ENCODE results near the gene LASP1.

LASP1 gene

GRCh38 chr17:38868817-38869525 lies 887 bp upstream of the LASP1 start:
- DNase-seq (ENCODE audit: low read depth) = peak; percentile 89

- no peak for DNase-seq (ENCODE audit: low read depth)
Observed at GRCh38 chr17:38870259-38871165, 654 bp downstream of the LASP1 start.

- peak; percentile 80 for DNase-seq (ENCODE audit: low read depth)
Observed at GRCh38 chr17:38871247-38872015, 1.6 kb downstream of the LASP1 start.

DNA sequence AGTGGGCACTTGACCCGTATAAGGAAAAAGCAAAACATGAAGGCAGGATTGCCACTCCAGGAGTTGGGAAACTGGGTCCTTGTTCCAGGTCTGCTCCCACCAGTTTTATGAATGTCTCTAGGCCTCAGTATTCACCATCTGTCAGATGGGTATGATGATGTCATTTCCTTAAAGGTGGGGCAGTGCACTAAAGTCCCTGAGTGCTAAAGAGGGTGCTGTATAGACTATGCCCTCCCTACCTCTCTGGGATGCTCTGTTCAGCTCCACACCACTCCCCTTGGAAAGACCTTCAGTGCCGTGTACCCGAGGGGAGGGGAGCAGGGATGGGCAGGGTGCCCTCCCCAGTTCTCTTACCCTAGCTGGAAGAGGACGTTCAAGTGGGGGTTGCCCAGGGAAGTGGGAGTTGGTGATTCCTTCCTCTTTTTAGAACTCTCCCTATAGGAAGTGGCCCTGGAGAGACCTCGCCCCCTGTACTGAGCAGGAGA lies 2.2 kb downstream of the LASP1 start:
- no peak for DNase-seq (ENCODE audit: low read depth)

DNA sequence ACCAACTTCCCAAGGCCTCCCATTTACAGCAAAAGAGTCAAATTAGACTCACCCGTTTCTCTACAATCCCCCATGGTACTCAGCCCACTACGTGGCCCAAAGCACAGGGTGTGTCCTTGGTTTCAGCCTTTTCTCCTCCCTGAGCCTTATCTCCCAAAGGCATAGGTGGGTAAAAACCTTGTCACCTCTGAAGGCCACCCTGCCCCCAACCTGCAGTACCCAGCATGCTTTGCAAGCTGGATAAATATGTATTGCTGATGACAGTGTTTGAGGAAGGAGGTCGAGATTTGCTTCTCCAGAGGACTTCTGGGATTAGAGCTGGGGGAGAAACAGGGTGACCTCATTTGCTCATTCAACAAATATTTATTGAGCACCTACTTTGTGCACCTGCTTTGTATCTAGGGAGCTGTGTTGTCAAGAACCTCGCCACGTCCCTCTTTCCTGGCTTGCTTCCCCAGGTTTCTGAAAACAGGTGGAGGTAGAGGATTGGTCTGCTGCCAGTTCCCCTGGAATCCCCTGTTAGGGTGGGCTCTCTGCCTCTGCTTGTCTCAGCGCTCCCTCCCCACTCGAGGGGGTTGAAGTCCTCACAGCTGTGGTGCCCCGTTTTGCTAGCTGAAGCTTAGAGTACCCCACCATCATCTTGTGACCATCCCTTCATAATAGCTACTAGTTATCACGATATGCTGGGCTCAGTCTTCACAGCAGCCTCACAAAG lies 3.0 kb downstream of the LASP1 start:
- no peak for DNase-seq (ENCODE audit: low read depth)

GRCh38 chr17:38873640-38874380 lies 4.0 kb downstream of the LASP1 start:
- DNase-seq (ENCODE audit: low read depth) = no peak

DNA sequence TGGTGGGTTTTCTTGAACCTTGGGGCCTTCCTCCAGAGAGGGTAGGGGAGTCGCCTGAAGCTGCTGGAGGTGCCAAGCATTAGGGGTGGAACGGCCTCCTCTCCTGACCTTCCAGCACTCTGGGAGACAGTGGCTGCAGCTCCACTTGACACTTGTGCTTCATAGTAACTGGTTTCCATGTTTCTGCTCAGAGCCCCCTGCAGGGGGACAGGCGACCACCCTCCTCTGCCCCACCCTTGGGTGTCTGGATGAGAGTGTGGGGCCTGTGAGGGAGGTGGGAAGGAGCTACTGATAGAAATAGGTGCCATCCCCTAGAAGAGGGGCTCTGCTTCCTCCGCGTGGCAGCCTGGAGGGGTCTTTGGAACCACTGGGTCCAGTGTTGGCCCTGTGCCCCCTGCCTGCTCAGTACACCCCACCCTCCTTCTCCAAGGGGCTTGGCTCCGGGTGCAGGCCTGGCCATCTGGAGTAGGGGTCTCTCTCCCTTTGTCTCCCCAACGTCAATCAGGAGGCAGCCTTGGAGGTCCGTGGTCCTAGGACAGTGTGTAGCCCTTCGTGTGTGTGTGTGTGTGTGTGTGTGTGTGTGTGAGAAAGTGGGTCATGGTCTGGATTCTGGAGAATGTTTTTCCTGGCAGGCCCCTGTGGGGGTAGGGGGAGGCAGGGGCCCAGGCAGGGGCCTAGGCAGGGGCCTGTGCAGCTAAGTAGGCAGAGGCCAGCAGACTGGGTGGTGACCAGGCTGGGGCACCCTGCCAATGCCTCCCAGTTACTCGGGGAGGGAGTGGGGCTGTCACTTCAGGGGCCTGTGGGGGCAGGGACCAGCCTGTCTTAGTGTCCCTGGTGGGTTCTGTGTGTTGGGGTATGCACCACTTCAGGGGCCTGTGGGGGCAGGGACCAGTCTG lies 4.9 kb downstream of the LASP1 start:
- DNase-seq (ENCODE audit: low read depth) = peak; percentile 46

- DNase-seq (ENCODE audit: low read depth) = no peak
Observed at GRCh38 chr17:38875477-38876075, 5.7 kb downstream of the LASP1 start.

DNA sequence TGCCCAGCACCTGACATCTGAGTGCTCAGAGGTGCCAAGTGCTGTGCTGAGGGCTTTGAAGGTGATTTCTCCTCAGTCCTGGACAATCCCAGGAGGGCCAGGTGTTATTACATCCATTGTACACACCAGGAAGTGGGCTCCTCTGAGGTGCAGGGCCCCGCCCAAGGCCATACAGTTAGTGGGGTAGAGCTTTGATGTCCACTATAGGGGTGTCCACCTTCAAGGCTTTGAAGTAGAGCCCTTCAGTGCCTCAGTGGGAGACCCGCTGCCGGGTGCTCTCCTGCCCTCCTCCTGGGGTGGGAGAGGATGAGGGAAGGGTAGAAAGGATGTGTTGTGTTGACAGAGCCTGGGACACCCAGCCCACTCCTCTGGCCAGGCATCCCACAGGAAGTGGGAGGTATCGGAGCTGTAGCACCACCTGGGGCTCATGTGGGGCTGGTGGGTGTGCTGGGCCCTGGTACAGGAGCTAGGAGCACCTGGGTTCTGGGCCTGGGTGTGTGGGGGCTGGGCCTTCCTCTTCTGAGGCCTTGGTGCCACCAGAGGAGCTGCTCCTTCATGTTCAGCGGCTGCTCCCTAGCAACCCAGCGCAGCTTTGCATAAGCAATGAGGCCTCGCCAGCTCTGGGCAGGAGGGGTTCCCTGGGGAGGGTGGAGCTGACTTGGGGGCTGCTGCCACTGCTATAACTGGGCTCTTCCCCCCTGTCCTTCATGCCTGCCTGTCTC lies 7.4 kb downstream of the LASP1 start:
- no peak for DNase-seq (ENCODE audit: low read depth)

DNA sequence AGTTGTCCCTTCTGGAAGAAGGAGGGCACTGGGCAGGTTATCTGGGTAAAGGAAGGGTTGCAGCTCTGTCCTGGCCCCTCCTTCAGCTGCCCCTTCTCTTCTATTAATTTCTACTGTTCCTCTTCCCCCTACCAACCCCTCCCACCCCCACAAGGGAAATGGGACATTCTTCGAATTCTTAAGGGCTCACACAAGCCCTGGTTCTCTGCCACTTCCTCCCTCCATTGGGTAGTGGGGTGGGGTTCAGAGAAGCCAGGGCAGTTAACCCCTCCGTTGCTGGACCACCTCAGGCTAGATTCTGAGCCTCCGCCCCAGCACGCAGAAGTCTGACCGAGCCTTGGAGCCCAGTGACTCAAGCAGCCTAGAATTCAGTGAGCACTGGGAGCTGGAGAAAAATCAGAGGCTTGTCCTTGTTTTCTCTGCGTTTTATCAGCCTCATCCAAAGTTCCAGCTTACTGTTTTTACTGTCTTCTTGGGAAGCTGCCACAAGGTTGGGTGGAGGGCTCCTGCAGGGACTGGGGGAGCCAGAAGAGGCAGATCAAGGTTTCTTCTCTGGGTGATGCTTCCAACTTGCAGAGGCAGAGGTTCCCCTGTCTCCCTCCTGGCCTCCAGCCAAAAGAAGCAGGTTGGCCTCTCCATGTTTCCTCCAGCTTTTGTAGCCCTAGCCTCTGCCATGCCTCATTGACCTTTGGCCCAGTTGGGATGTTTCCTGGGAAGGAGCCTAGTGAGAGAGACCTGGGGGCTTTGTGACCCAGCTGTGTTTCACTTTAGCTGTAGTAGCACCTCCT lies 10.2 kb downstream of the LASP1 start:
- peak; percentile 77 for DNase-seq (ENCODE audit: low read depth)

DNA sequence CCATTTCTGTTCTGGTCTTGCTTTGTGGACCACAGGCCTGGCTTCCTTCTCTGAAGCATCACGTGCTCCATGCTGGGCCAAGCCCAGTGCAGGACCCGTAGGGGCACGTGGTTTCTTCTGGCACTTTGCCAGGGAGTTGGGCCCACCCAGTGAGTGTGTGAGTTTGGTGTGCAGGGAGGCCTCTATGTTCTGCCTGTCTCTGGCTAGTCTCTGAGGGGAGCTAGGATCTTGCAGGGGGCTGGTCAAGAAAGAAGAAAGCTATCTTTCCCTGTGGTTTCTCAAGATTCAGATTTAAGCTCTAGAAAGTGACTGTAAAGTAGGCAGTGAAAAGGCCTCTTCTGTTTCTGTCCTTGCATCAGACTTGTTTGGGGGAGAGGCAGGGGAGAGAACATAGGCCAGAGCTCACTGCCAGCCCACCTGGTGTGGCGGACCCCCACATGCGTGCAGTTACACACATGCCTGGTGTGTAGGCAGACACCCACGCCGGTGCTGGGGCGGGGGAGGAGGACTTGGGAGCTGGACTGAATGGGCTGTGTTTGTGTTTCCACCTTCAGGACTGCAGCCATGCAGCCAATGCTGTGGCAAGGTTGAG lies 11.8 kb downstream of the LASP1 start:
- DNase-seq (ENCODE audit: low read depth) = peak; percentile 96

GRCh38 chr17:38882870-38883269 lies 13.0 kb downstream of the LASP1 start:
- DNase-seq (ENCODE audit: low read depth) = no peak

- peak; percentile 50 for DNase-seq (ENCODE audit: low read depth)
Observed at GRCh38 chr17:38883592-38884526, 14.0 kb downstream of the LASP1 start.

DNA sequence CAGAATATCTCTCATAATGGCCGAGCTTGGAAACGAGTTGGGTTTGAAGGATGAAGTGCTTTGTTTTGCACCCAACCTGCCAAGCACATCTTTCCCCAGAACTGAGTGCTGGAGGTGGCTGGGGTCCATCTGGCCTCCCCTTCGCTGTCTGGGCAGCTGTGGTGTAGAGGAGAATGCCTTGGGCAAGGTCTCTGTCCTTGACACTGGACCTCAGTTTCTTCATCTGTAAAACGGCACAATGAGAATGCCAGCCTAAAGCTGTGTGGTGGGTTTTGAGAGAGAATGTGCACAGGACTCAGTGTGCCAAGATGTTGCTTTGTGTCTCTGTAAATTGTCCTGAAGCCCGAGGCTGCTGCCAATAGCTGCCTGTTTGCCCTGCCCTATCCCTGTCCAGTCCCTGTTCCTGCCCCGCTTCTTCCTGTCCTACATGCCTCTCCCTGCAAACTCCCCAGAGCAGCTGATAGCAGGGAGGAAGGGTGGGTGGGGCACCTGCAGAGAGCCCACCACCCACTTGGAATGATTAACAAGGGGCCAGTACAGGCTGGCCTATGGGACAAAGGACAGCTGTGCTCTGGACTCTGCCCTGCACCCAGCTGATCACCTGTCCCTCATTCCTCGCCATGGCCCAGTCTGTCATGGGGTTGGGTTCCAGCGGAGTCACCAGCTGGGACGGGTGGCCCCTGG lies 15.3 kb downstream of the LASP1 start:
- no peak for DNase-seq (ENCODE audit: low read depth)

DNA sequence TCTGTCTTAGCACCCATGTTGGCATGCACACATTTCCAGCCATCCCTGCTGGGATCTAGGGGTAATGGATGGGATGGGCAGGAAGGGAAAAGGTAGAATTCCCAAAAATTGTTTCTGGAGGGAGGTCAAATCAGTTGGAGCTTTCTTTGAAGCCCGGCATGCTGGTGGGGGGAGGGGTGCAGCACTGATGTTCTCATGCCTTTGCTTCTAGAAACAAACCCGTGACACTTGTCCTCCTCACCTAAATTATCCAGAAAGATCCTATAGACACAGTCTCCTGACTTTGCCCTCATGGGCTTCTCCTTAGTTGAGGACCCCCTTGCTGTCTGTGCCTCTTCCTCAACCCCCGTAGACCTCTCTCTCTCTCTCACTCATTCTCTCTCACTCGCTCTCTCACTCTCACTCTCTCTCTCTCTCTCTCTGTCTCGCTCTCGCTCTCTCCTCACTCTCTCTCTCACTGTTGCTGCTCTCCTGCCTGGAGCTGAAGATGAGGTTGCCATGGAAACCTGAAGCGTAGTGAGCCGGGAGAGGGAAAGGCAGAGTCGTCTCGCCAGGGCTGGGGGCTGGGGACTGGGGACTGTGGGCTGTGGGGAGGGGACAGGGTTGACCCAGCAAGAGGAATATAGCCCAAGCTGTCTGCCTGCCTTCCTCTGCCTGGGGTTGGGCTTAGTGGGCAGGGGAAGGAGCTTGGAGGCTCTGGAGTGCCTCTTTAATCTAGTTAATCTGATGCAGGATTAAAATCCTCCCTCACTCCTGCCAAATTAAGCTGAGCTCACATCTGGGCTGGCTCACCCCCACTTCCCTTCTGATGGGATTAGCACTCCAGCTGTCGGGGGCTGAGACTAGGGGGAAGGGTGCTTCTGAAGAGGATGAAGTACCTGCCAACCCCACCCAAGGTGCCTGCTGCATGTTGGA lies 16.1 kb downstream of the LASP1 start:
- peak; percentile 71 for DNase-seq (ENCODE audit: low read depth)

Data from amniotic epithelial cell (primary cell).